ENCODE results near the gene POLE3.
"Not testable (repeated sequence)": the region's sequence is repeated elsewhere in the genome, so short reads cannot be mapped to it uniquely, and the experiment has no call there.

The POLE3 gene

DNA sequence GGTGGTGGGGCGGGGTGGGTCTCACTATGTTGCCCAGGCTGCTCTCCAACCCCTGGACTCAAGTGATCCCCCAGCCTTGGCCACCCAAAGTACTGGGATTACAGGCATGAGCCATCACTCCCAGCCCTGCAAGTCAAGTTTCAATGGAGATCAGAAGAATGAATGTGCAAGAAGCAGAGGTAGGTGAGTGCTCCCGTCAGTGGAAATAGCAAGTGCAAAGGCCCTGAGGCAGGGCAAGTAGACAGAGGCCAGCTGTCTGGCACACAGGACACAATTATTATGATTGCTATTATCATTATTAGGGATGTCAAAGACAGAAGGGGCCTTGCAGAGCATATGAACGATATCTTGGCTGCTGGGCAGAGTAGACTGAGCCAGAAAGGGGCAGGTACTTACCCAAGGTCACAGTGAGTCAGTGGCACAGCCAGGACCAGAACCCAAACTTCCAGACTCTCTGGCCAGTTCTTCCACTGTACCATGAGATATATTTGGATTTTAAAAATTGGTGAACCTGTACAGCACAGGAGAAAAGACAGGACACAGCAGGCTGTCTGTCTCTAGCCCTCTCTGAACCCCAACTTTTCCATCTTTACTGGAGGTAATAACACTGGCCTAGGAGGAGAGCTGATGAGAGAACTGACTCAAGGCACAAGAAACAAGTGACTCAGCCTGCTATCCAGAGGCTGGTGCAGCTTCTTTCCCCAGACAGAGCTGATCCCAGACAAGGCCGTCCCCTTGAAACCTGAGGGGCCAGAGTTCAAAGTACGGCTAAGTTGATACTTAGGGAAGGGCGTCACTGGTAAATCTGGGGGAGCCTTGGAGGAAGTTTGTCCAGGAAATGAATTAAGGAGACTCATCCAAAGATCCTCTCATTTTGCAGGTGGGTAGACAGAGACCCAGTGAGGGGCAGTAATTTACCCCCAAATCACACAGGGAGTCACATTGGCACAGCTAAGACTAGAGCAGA is 35.1 kb downstream of the POLE3 start:
- no peak for DNase-seq

DNA sequence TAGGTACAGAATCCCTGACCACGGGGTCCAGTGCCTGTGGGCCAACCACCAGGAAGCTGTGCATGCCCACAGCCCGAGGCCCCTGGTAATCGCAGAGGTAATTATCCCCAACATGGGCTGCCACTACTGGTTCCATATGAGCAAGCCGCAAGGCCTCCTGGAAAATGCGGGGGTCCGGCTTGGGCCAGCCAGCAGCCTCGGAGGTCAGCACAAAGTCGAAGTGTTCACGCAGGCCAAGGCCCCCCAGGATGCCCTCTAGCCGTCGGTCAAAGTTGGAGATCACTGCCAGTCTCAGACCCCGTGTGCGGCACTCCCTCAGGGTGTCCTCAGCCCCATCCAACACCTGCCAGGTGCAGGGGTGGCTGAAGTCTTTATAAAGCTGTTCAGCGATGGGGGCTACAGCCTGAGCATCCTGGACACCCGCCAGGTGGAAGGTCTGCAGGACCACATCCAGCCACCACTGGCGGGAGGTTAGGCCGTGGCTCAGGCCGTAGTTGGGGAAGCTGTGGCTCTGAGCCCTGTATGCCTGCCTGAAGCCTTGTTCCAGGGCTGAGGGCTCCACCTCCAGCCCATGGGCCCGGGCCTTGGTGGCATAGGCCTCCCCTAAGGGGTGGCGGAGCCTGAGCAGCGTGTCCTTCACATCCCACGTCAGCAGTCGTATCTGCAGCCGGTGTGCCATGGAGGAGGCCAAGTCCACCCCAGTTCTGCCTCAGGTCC is 36.6 kb downstream of the POLE3 start:
- DNase-seq: no peak

DNA sequence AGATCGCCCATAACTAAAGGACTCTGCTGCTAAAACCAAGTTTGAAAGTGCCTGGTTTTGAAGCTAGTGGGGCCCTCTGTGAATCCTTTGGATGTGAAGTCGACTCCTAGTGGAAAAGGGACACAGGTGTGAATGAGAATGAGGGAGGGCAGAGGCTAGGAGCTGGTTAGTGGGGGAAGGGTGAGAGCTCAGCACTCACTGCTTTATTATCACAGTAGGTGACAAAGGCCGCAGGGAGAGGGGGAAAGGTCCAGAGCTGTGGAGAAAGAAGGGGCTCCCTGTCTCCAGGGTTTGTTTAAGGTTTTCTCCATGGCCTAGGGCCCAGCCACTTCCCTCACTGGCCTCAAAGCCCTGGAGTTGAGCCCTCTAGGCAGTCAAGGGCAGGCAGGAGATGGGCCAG is 37.2 kb downstream of the POLE3 start:
- DNase-seq: no peak

- DNase-seq: no peak
Measured at GRCh38 chr9:113372059-113372458, 38.4 kb downstream of the POLE3 start.

GRCh38 chr9:113370806-113371325 is 39.6 kb downstream of the POLE3 start:
- no peak for DNase-seq

GRCh38 chr9:113369855-113370140 is 40.7 kb downstream of the POLE3 start:
- DNase-seq: no peak

DNA sequence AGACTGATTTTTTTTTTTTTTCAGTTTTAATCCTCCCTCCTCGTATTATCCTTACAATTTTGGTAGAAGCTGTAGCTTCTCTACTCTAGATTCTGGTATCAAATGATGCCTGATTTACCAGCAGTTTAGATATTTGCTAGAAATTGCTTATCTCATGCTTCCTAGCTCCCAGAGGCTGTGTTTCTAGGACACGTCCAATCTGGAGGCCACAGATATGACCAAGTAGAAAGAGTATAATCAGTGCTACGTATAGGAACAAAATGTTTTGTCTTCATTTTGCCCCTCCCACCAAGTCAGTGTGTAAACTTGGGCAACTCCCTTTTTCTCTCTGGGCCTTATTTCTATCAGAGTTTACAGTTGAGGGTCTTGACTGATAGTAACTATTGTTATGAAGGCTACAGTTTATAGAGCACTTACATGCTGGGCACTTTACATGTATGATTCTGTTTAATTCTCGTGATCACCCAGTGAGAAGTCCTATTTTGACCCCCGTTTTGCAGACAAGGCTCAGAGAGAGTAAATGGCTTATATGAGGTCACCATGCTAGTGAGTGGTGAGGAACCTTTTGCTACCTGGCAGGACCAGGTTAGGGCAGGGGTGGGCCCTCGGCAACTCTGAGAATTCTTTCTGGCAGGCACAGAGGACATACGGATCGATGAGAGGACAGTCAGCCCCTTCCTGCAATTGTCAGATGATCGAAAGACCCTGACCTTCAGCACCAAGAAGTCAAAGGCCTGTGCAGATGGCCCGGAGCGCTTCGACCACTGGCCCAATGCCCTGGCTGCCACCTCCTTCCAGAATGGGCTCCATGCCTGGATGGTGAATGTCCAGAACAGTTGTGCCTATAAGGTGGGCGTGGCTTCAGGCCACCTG is 41.3 kb downstream of the POLE3 start:
- no peak for DNase-seq

- no peak for DNase-seq
Measured at GRCh38 chr9:113368348-113368981, 42.0 kb downstream of the POLE3 start.

DNA sequence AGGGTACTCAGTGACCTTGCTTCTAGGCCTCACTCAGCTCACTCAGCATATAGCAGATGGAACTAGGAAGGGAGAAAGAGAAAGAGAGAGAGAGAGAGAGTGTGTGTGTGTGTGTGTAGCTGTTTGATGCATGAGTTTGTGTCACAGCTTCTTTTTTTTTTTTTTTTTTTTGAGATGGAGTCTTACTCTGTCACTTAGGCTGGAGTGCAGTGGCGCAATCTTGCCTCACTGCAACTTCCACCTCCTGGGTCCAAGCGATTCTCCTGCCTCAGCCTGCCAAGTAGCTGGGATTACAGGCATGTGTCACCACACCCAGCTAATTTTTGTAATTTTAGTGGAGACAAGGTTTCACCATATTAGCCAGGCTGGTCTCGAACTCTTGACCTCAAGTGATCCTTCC is 44.8 kb downstream of the POLE3 start:
- not testable (repeated sequence) for DNase-seq

DNA sequence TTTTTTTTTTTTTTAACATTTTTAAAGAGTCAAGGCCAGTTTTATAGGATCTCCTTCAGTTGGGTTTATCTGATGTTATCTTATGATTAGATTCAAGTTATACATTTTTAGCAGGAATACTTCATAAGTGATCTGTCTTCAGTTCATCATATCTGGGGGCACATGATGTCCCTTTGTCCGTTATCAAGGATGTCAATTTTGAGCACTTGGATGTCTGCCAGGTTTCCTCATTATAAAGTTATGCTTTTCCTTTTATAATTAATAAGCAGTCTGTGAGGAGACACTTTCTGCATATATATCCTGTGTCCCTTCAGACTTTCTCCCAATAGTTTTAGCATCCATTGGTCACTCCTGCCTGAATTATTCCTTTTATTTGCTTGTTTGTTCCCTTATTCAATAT is 45.5 kb downstream of the POLE3 start:
- no peak for DNase-seq

GRCh38 chr9:113363336-113363735 is 47.1 kb downstream of the POLE3 start:
- no peak for DNase-seq

GRCh38 chr9:113361304-113362018 is 49.0 kb downstream of the POLE3 start:
- DNase-seq: no peak

DNA sequence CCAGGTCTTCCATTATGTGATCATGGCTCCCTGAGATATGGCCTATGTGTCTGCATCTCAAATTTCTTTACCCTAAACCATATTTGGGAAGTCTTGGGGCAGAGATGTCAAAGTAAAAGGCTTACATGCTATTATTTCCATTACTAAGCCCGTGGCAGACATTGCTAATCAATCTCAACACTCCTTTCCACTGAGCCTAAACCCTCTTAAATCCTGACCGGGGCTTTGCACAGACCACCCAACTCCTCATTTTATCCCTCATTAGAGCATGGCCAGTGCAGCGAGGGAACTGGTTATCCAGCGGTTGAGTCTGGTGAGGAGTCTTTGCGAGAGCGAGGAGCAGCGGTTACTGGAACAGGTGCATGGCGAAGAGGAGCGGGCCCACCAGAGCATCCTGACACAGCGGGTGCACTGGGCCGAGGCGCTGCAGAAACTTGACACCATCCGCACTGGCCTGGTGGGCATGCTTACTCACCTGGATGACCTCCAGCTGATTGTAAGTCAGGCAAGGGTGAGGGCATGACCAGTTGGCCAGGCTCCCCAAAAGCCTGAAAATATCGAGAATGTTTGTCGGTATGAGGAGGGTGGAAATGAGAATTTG is 50.1 kb downstream of the POLE3 start:
- no peak for DNase-seq

- DNase-seq: no peak
Measured at GRCh38 chr9:113359385-113359784, 51.1 kb downstream of the POLE3 start.
